Tibial artery (tissue), 4 donors: ENCODE measurements around the gene PTGIS.
A peak's percentile ranks its signal among the peaks of the same experiment; 100 is the strongest.

Experiments used
- DNase-seq, 2 donors: peaks; one replicate each; pipeline ENCODE4 v3.0.0-alpha.2; 2019
- H3K27ac ChIP-seq, 2 donors: fragments of 200-600 bp; sonication (generic) in 1 of 2; 1 replicate in 1 of 2; 2 replicates in 1 of 2; pipeline ENCODE4 v1.5.1; 2018 to 2019; ENCODE audit warnings: mild to moderate bottlenecking in 1 of 2
- H3K27me3 ChIP-seq, 2 donors: fragments of 200-600 bp; sonication (generic) in 1 of 2; one replicate each; pipeline versions ENCODE4 v1.5.1 to v1.6.0; 2016 to 2019
- H3K36me3 ChIP-seq, 3 donors: fragments of 200-600 bp; sonication (generic) in 2 of 3; one replicate each; pipeline ENCODE4 v1.5.1; 2016 to 2019; ENCODE audit warnings: mild to moderate bottlenecking in 2 of 3
- H3K4me1 ChIP-seq, 4 donors: fragments of 200-600 bp; sonication (generic) in 2 of 4; 1 replicate in 3 of 4; 2 replicates in 1 of 4; pipeline ENCODE4 v1.5.1; 2016 to 2019
- H3K4me3 ChIP-seq, 2 donors: fragments of 200-600 bp; sonication (generic) in 1 of 2; 1 replicate in 1 of 2; 2 replicates in 1 of 2; pipeline ENCODE4 v1.5.1; 2018 to 2019; ENCODE audit warnings: mild to moderate bottlenecking in 2 of 2
- H3K9me3 ChIP-seq, 3 donors: fragments of 200-600 bp; sonication (generic) in 1 of 3; one replicate each; pipeline ENCODE4 v1.5.1; 2016 to 2019
- CTCF ChIP-seq, 2 experiments: fragments of 200-600 bp in 1 of 2; fragments of 450-650 bp in 1 of 2; IDR thresholded peaks; one replicate each; pipeline ENCODE4 v1.5.1; 2017 to 2019; ENCODE audit warnings: antibody characterized with exemption in 2 of 2, mild to moderate bottlenecking in 1 of 2, moderate library complexity in 1 of 2
- intact Hi-C: fragments of 100-400 bp; cut with DNase I; formaldehyde crosslinking; loops from one replicate; pipeline ENCODE4 v1.15.0; 2023; ENCODE audit warnings: low total_unique reads

The PTGIS gene

GRCh38 chr20:49607568-49607967 is 39.6 kb upstream of the PTGIS start:
- DNase-seq, result no peak
- Histone ChIP-seq H3K9me3 (no peaks in the 10 kb centered on the region), H3K27me3 (no peaks in the 10 kb centered on the region), H3K4me3 (no peak overlapping the region), H3K36me3 (no peaks in the 10 kb centered on the region), H3K4me1 (peaks cover 0 to 60% (median 43%) of the 10 kb centered on the region in 4 donors), H3K27ac (no peak overlapping the region)
- TF ChIP-seq CTCF (IDR thresholded peaks at IDR 0.05), result no peak
- intact Hi-C loops, result loop anchor here (1.0 kb wide), 1 partner anchor 66 kb away; no protein-coding TSS in a partner anchor

- peak in 1 of 2 experiments; percentile 26 for TF ChIP-seq CTCF (IDR thresholded peaks at IDR 0.05)
- Histone ChIP-seq H3K9me3 (no peaks in the 10 kb centered on the region), H3K4me1 (peaks cover 0 to 40% (median 27%) of the 10 kb centered on the region in 4 donors), H3K27me3 (no peaks in the 10 kb centered on the region), H3K27ac (peak overlapping the region; percentile 34 to 78), H3K36me3 (no peaks in the 10 kb centered on the region), H3K4me3 (no peak overlapping the region)
- intact Hi-C loops, result no loop called here
- no peak for DNase-seq
Measured at GRCh38 chr20:49603209-49603627, 35.3 kb upstream of the PTGIS start.

- DNase-seq, result no peak
- no peak for TF ChIP-seq CTCF (IDR thresholded peaks at IDR 0.05)
- Histone ChIP-seq H3K9me3 (no peaks in the 10 kb centered on the region), H3K36me3 (no peaks in the 10 kb centered on the region), H3K4me1 (peaks cover 0 to 38% (median 27%) of the 10 kb centered on the region in 4 donors), H3K27ac (peak overlapping the region; percentile 34 to 78), H3K27me3 (no peaks in the 10 kb centered on the region), H3K4me3 (no peak overlapping the region)
- intact Hi-C loops, result no loop called here
Measured at GRCh38 chr20:49602345-49603208, 34.6 kb upstream of the PTGIS start.

GRCh38 chr20:49601153-49601924 is 33.4 kb upstream of the PTGIS start:
- H3K9me3 ChIP-seq, result no peaks in the 10 kb centered on the region
- no peaks in the 10 kb centered on the region for H3K27me3 ChIP-seq
- H3K27ac ChIP-seq, result peak overlapping the region in 1 of 2 donors; percentile 2
- intact Hi-C loops, result no loop called here
- no peaks in the 10 kb centered on the region for H3K36me3 ChIP-seq
- DNase-seq, result no peak
- TF ChIP-seq CTCF (IDR thresholded peaks at IDR 0.05), result no peak
- no peak overlapping the region for H3K4me3 ChIP-seq
- H3K4me1 ChIP-seq, result peaks cover 0 to 35% (median 27%) of the 10 kb centered on the region in 4 donors

- DNase-seq, result no peak
- H3K4me1 ChIP-seq, result peaks cover under 1 to 35% (median 19%) of the 10 kb centered on the region in 4 donors
- no peak for TF ChIP-seq CTCF (IDR thresholded peaks at IDR 0.05)
- no peaks in the 10 kb centered on the region for H3K9me3 ChIP-seq
- H3K36me3 ChIP-seq, result no peaks in the 10 kb centered on the region
- no peaks in the 10 kb centered on the region for H3K27me3 ChIP-seq
- intact Hi-C loops, result no loop called here
- no peak overlapping the region for H3K4me3 ChIP-seq
- peak overlapping the region in 1 of 2 donors; percentile 5 for H3K27ac ChIP-seq
Measured at GRCh38 chr20:49599746-49600113, 31.8 kb upstream of the PTGIS start.
